SK-N-DZ (cell line): ENCODE results near the gene NCBP3.
"Not testable (repeated sequence)": the region's sequence is repeated elsewhere in the genome, so short reads cannot be mapped to it uniquely, and the experiment has no call there.

ENCODE experiments used
- DNase-seq: peaks from one replicate; pipeline ENCODE4 v3.0.0-alpha.2; 2015; ENCODE audit warnings: low spot score

The NCBP3 gene

GRCh38 chr17:3812771-3813170 lies 33.3 kb downstream of the NCBP3 start:
- no peak for DNase-seq

- DNase-seq: no peak
Measured at GRCh38 chr17:3812284-3812683, 33.8 kb downstream of the NCBP3 start.

GRCh38 chr17:3810019-3810418 lies 36.0 kb downstream of the NCBP3 start:
- DNase-seq: no peak

- no peak for DNase-seq
Measured at GRCh38 chr17:3809135-3809534, 36.9 kb downstream of the NCBP3 start.

GRCh38 chr17:3808701-3809100 lies 37.3 kb downstream of the NCBP3 start:
- no peak for DNase-seq

GRCh38 chr17:3805581-3805980 lies 40.5 kb downstream of the NCBP3 start:
- no peak for DNase-seq

- DNase-seq: no peak
Measured at GRCh38 chr17:3804503-3804931, 41.5 kb downstream of the NCBP3 start.

GRCh38 chr17:3803308-3803640 lies 42.8 kb downstream of the NCBP3 start:
- no peak for DNase-seq

GRCh38 chr17:3802461-3803307 lies 43.4 kb downstream of the NCBP3 start:
- DNase-seq: no peak

- no peak for DNase-seq
Measured at GRCh38 chr17:3801792-3802191, 44.3 kb downstream of the NCBP3 start.

GRCh38 chr17:3801347-3801746 lies 44.7 kb downstream of the NCBP3 start:
- no peak for DNase-seq

GRCh38 chr17:3800362-3801271 lies 45.4 kb downstream of the NCBP3 start, which contains the start of gene ITGAE:
Gene ITGAE, minus strand, starts transcription at chr17:3801188. Its CDS starts 44 bp downstream, at chr17:3801144.
- DNase-seq: no peak

- no peak for DNase-seq
Measured at GRCh38 chr17:3799181-3799945, 46.7 kb downstream of the NCBP3 start.

GRCh38 chr17:3798273-3799180 lies 47.5 kb downstream of the NCBP3 start:
- no peak for DNase-seq

- no peak for DNase-seq
Measured at GRCh38 chr17:3796822-3797170, 49.2 kb downstream of the NCBP3 start.

GRCh38 chr17:3796110-3796821 lies 49.8 kb downstream of the NCBP3 start:
- no peak for DNase-seq

GRCh38 chr17:3795390-3796102 lies 50.5 kb downstream of the NCBP3 start:
- DNase-seq: no peak

- no peak for DNase-seq
Measured at GRCh38 chr17:3794557-3795389, 51.3 kb downstream of the NCBP3 start.

GRCh38 chr17:3794152-3794551 lies 51.9 kb downstream of the NCBP3 start:
- not testable (repeated sequence) for DNase-seq
